Suprapubic skin (tissue), 4 donors: Measurements from ENCODE around the gene BANP.

Experiments
- CTCF ChIP-seq, 2 donors: fragments of 200-600 bp in 1 of 2; fragments of 450-650 bp in 1 of 2; sonication (generic) in 1 of 2; IDR thresholded peaks; one replicate each; pipeline ENCODE4 v1.5.1; 2016 to 2019; ENCODE audit warnings: antibody characterized with exemption in 2 of 2, mild to moderate bottlenecking in 1 of 2, moderate library complexity in 1 of 2
- POLR2A ChIP-seq, 2 donors: fragments of 450-650 bp; IDR thresholded peaks; one replicate each; pipeline ENCODE4 v1.6.1; 2017; ENCODE audit warnings: antibody characterized with exemption in 2 of 2, mild to moderate bottlenecking in 2 of 2, moderate library complexity in 2 of 2
- POLR2AphosphoS5 ChIP-seq, 3 donors: sonication (generic); formaldehyde crosslinking; IDR thresholded peaks; one replicate each; pipeline ENCODE4 v1.6.1; 2017; ENCODE audit warnings: antibody characterized with exemption in 3 of 3

DNA sequence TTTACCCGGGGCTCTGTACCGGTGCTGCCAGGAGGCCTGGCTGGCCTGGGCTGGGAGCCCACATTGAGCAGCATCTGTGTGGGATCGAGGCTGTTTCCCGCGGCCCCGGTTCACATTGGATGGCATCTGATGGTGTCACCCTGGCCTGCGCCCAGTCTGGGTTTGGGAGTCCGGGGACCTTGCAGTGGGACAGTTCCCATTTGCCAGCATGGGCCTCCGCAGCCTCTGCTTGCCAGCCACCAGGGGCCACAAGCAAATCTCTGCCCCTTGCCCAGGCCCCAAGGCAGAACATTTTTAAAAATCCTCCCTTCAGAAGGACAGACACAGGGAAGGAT is 64.5 kb downstream of the BANP start:
- no peak for TF ChIP-seq CTCF (IDR thresholded peaks at IDR 0.05)
- no peak for TF ChIP-seq POLR2AphosphoS5 (IDR thresholded peaks at IDR 0.05)
- no peak for TF ChIP-seq POLR2A (IDR thresholded peaks at IDR 0.05)
